HepG2 (cell line): Measurements from ENCODE around the gene IGSF21. TPM values are rescaled to one million over a fixed set of nuclear protein-coding genes. Genes with fewer than 3 reads are reported as not detected.

Experiments
- ATAC-seq: fragments of 200-7000 bp; cut with Tn5 transposase; 3 replicates; pipeline ENCODE4 v1.9.1; 2020; ENCODE audit warnings: mild to moderate bottlenecking, moderate library complexity
- BruUV-seq: library from RNA; stranded (reverse); fragments of 400-500 nt; replicated peaks from 2 replicates; lab custom pipeline; 2021; lab: Mats Ljungman, UMichigan
- CTCF ChIA-PET: fragments of 300-600 bp; formaldehyde crosslinking; extraction: SDS; loops from one replicate; lab custom pipeline; 2021; ENCODE audit warnings: low total read pairs, inconsistent platforms, low intra/inter-chr PET ratio; lab: Yijun Ruan, JAX
- POLR2A ChIA-PET: fragments of 350-600 bp; sonication (Branson Sonifier 250); formaldehyde crosslinking; loops from one replicate; lab custom pipeline; 2020; ENCODE audit warnings: antibody characterized with exemption, inconsistent platforms; lab: Yijun Ruan, JAX
- DNase-seq: peaks from one replicate; pipeline ENCODE4 v3.0.0-alpha.2; 2015; ENCODE audit warnings: low spot score
- FAIRE-seq: peaks from 3 replicates; lab custom pipeline; 2011; peaks lifted over from hg19 to GRCh38; lab: Jason Lieb, UNC
- H2AFZ ChIP-seq: one replicate; pipeline ENCODE4 v1.6.1; 2011; ENCODE audit warnings: low read length, inconsistent platforms
- H3K27ac ChIP-seq: fragments of 300-600 bp; 3 replicates; pipeline ENCODE4 v1.8.0; 2011; ENCODE audit warnings: mixed run types, mild to moderate bottlenecking, mixed read lengths, low read length, inconsistent platforms; ENCODE audit not compliant: insufficient read depth; ENCODE audit errors: extremely low read length
- H3K27me3 ChIP-seq, 2 experiments: fragments of 200-600 bp in 1 of 2; 2 replicates in 1 of 2; 3 replicates in 1 of 2; pipeline versions ENCODE4 v1.6.0 to v1.8.0; 2011; ENCODE audit warnings: low read length in 2 of 2, mild to moderate bottlenecking in 2 of 2, moderate library complexity in 2 of 2, inconsistent platforms in 1 of 2; ENCODE audit not compliant: insufficient read depth in 2 of 2, control insufficient read depth in 1 of 2
- H3K36me3 ChIP-seq, 2 experiments: fragments of 200-600 bp in 1 of 2; replicated peaks in 1 of 2; 2 replicates in 1 of 2; 3 replicates in 1 of 2; pipeline versions ENCODE4 v1.5.1 to v1.8.0; 2011; ENCODE audit warnings: low read length in 2 of 2, inconsistent platforms in 1 of 2; ENCODE audit not compliant: insufficient read depth in 2 of 2, control insufficient read depth in 1 of 2
- H3K4me1 ChIP-seq: 2 replicates; pipeline ENCODE4 v1.5.1; 2012; ENCODE audit warnings: low read length, inconsistent platforms; ENCODE audit not compliant: insufficient read depth
- H3K4me2 ChIP-seq: 2 replicates; pipeline ENCODE4 v1.6.0; 2011; ENCODE audit warnings: low read depth, low read length, inconsistent platforms
- H3K4me3 ChIP-seq, 3 experiments: fragments of 200-600 bp in 1 of 3; sonication (generic), shearing (Covaris generic) in 1 of 3; replicated peaks in 1 of 3; 2 replicates each; pipeline ENCODE4 v1.5.1; 2011 to 2016; ENCODE audit warnings: low read length in 3 of 3, inconsistent platforms in 2 of 3, low read depth in 2 of 3, mild to moderate bottlenecking in 2 of 3, control low read depth in 1 of 3, mixed read lengths in 1 of 3; ENCODE audit not compliant: insufficient read depth in 1 of 3
- H3K79me2 ChIP-seq: one replicate; pipeline ENCODE4 v1.6.1; 2011; ENCODE audit warnings: low read length, inconsistent platforms; ENCODE audit not compliant: insufficient read depth
- H3K9ac ChIP-seq: 2 replicates; pipeline ENCODE4 v1.6.0; 2011; ENCODE audit warnings: mild to moderate bottlenecking, low read depth, low read length, inconsistent platforms; ENCODE audit not compliant: insufficient read depth
- H3K9me3 ChIP-seq: 2 replicates; pipeline ENCODE4 v1.5.1; 2012; ENCODE audit warnings: mild to moderate bottlenecking, low read length
- H4K20me1 ChIP-seq: 2 replicates; pipeline ENCODE4 v1.6.0; 2011; ENCODE audit warnings: inconsistent platforms, mild to moderate bottlenecking, low read length, moderate library complexity; ENCODE audit not compliant: insufficient read depth
- ETV5 ChIP-seq: IDR thresholded peaks from 2 replicates; pipeline ENCODE4 v1.6.1; 2018; ENCODE audit warnings: missing biosample characterization, missing genetic modification reagents, inconsistent platforms, borderline replicate concordance
- GTF3A ChIP-seq: sonication (generic); formaldehyde crosslinking; conservative IDR thresholded peaks from 2 replicates; pipeline ENCODE4 v1.4.0; 2020; ENCODE audit warnings: mild to moderate bottlenecking, missing genetic modification reagents
- IKZF4 ChIP-seq: sonication (generic); formaldehyde crosslinking; IDR thresholded peaks from 2 replicates; pipeline ENCODE4 v1.5.1; 2020; ENCODE audit warnings: borderline replicate concordance, mild to moderate bottlenecking, low read depth, missing genetic modification reagents; ENCODE audit errors: not compliant biosample characterization
- KMT2A ChIP-seq: sonication (generic); formaldehyde crosslinking; IDR thresholded peaks from 2 replicates; pipeline ENCODE4 v1.4.0; 2020; ENCODE audit warnings: missing genetic modification reagents
- MEIS1 ChIP-seq: sonication (generic); formaldehyde crosslinking; IDR thresholded peaks from 2 replicates; pipeline ENCODE4 v1.9.0; 2021; ENCODE audit warnings: mild to moderate bottlenecking, missing genetic modification reagents, moderate library complexity, borderline replicate concordance
- TAF15 ChIP-seq: fragments of 200-400 bp; formaldehyde crosslinking; IDR thresholded peaks from one replicate; pipeline ENCODE4 v1.6.1; 2018; ENCODE audit warnings: mild to moderate bottlenecking, low read depth, low read length; ENCODE audit not compliant: poor library complexity, severe bottlenecking
- TEAD2 ChIP-seq: sonication (generic); formaldehyde crosslinking; IDR thresholded peaks from 2 replicates; pipeline ENCODE4 v1.9.0; 2021; ENCODE audit warnings: missing genetic modification reagents
- ZKSCAN8 ChIP-seq: IDR thresholded peaks from 2 replicates; pipeline ENCODE4 v1.6.1; 2016; ENCODE audit warnings: borderline replicate concordance, missing genetic modification reagents, missing compliant biosample characterization
- ZNF24 ChIP-seq: fragments of 450-650 bp; IDR thresholded peaks from 2 replicates; pipeline ENCODE4 v1.6.1; 2017; ENCODE audit warnings: antibody characterized with exemption, mild to moderate bottlenecking
- ZNF501 ChIP-seq: sonication (generic); formaldehyde crosslinking; IDR thresholded peaks from 2 replicates; pipeline ENCODE4 v1.5.1; 2020; ENCODE audit warnings: mild to moderate bottlenecking, moderate library complexity, missing genetic modification reagents
- ZNF773 ChIP-seq: sonication (generic); formaldehyde crosslinking; IDR thresholded peaks from 2 replicates; pipeline ENCODE4 v1.4.0; 2020; ENCODE audit warnings: missing genetic modification reagents, borderline replicate concordance
- WGBS: methylation state at CpG from one replicate; pipeline ENCODE4 v1.1.6; 2017; ENCODE audit warnings: low lambda C conversion rate; 5-methylcytosine and 5-hydroxymethylcytosine counted together
- in situ Hi-C: cut with HindIII; loops from 2 replicates; pipeline ENCODE4 v1.10.0; 2017; ENCODE audit warnings: low pct_unique_long_range_greater_than_20kb; ENCODE audit not compliant: extremely low pct_ligation_motif_present
- intact Hi-C: fragments of 100-400 bp; cut with micrococcal nuclease; formaldehyde crosslinking; loops from one replicate; pipeline ENCODE4 v1.10.0; 2022; ENCODE audit not compliant: unreplicated experiment
- polyA plus RNA-seq, 8 experiments: library from polyadenylated mRNA; depleted of rRNA in 3 of 8; stranded (reverse) in 7 of 8; unstranded in 1 of 8; fragments of >200 nt; fragmentation: Illumina TruSeq in 4 of 8; extraction: Trizol in 4 of 8; gene quantifications; 2 replicates each; pipeline versions ENCODE4 v1.2.1 to v1.2.3, GENCODE V29; 2011 to 2016; ENCODE audit warnings: low read depth in 4 of 8, missing spikeins in 1 of 8, mixed read lengths in 1 of 8; ENCODE audit not compliant: insufficient read depth in 1 of 8
- total RNA-seq, 5 experiments: library from RNA; depleted of rRNA; stranded (reverse); fragments of >200 nt; fragmentation: Illumina TruSeq; extraction: Trizol; gene quantifications; 2 replicates each; pipeline ENCODE4 v1.2.3, GENCODE V29; 2016; ENCODE audit warnings: low read depth in 1 of 5
- TF ChIP-seq, protein P1 (sequence below): IDR thresholded peaks from 2 replicates; pipeline ENCODE4 v1.6.1; 2016; ENCODE audit warnings: mild to moderate bottlenecking, missing biosample characterization, missing genetic modification reagents
- TF ChIP-seq, protein P2 (sequence below): sonication (generic); formaldehyde crosslinking; IDR thresholded peaks from 2 replicates; pipeline ENCODE4 v1.4.0; 2020; ENCODE audit warnings: mild to moderate bottlenecking, missing genetic modification reagents

IGSF21 gene
- total and polyA plus RNA-seq, 2 of the 13 experiments (the other 11 are each of a cell fraction or from before 2014, with no cell fraction given), result not detected

DNA sequence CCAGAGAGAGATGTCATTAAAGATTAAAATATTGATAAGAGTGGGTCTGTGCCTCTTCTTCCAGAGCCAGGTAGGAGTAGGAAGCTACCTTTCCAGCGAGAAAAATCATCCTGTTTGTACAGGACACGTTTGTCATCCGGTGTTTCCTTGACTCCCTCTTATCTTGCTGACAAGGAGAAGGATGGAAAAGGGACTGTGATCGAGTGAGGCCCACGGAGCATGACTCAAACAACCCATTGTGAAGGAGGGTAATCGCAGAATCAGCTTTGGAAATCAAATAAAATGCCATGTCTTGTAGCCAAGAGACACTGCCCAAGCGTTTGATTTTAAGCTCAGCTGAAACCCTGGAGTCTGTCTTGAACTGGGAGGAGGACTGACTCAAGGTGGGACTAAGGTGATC, 97.7 kb downstream of the IGSF21 start:
- Histone ChIP-seq H3K4me1 (no peaks in the 10 kb centered on the region), H3K4me3 (no peak overlapping the region), H4K20me1 (no peaks in the 10 kb centered on the region), H3K9me3 (no peaks in the 10 kb centered on the region), H3K4me2 (no peak overlapping the region), H3K79me2 (no peaks in the 10 kb centered on the region), H3K27ac (no peak overlapping the region), H3K27me3 (peaks cover 1 to 13% of the 10 kb centered on the region in 2 experiments; a peak in 2 of 5 replicates), H3K36me3 (no peaks in the 10 kb centered on the region), H3K9ac (no peak overlapping the region), H2AFZ (no peak overlapping the region)
- ChIA-PET CTCF (no interaction called here), POLR2A (no interaction called here)
- intact Hi-C loops (no loop called here), in situ Hi-C loops (no loop called here)
- no peak for ATAC-seq
- FAIRE-seq, result no peak
- DNase-seq, result no peak
- BruUV-seq, result no TSS peak
- WGBS, result 3% methylated on average over 7 of the region's 7 CpGs
- TF ChIP-seq TAF15, result no peak
- no peak for TF ChIP-seq ZKSCAN8 (CRISPR knock-in tag)
- no peak for TF ChIP-seq ZNF773 (CRISPR knock-in tag)
- no peak for TF ChIP-seq GTF3A (CRISPR knock-in tag)
- TF ChIP-seq, protein P1, sequence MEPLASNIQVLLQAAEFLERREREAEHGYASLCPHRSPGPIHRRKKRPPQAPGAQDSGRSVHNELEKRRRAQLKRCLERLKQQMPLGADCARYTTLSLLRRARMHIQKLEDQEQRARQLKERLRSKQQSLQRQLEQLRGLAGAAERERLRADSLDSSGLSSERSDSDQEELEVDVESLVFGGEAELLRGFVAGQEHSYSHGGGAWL, result no peak
- no peak for TF ChIP-seq ZNF24
- no peak for TF ChIP-seq ETV5 (CRISPR knock-in tag)
- no peak for TF ChIP-seq TEAD2 (CRISPR knock-in tag)
- TF ChIP-seq MEIS1 (CRISPR knock-in tag), result no peak
- TF ChIP-seq ZNF501 (CRISPR knock-in tag), result no peak
- TF ChIP-seq KMT2A (CRISPR knock-in tag), result no peak
- TF ChIP-seq, protein P2, sequence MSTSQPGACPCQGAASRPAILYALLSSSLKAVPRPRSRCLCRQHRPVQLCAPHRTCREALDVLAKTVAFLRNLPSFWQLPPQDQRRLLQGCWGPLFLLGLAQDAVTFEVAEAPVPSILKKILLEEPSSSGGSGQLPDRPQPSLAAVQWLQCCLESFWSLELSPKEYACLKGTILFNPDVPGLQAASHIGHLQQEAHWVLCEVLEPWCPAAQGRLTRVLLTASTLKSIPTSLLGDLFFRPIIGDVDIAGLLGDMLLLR (CRISPR knock-in tag), result no peak
- no peak for TF ChIP-seq IKZF4 (CRISPR knock-in tag)
